Gastroesophageal sphincter (tissue), 4 donors: ENCODE data around the gene SCAI. TPM values are rescaled to one million over a fixed set of nuclear protein-coding genes. Genes with fewer than 3 reads are reported as not detected.
"Not testable (repeated sequence)": the region's sequence is repeated elsewhere in the genome, so short reads cannot be mapped to it uniquely, and the experiment has no call there.

Experiments
- ATAC-seq: fragments of 150-250 bp; one replicate; pipeline ENCODE4 v1.9.1; 2016; ENCODE audit warnings: mild to moderate bottlenecking, moderate library complexity
- H3K27ac ChIP-seq, 4 donors: fragments of 200-600 bp; sonication (generic) in 3 of 4; 1 replicate in 3 of 4; 2 replicates in 1 of 4; pipeline ENCODE4 v1.5.1; 2016 to 2019
- H3K27me3 ChIP-seq: fragments of 200-600 bp; sonication (generic); one replicate; pipeline ENCODE4 v1.5.1; 2019
- H3K36me3 ChIP-seq, 2 donors: fragments of 200-600 bp; sonication (generic); one replicate each; pipeline ENCODE4 v1.5.1; 2019; ENCODE audit warnings: control low read depth in 1 of 2
- H3K4me1 ChIP-seq, 3 donors: fragments of 200-600 bp; sonication (generic); 1 replicate in 2 of 3; 2 replicates in 1 of 3; pipeline ENCODE4 v1.5.1; 2016 to 2019; ENCODE audit warnings: control low read depth in 2 of 3
- H3K4me3 ChIP-seq, 2 donors: fragments of 200-600 bp; sonication (generic); one replicate each; pipeline ENCODE4 v1.5.1; 2019; ENCODE audit warnings: mild to moderate bottlenecking in 1 of 2, moderate library complexity in 1 of 2
- H3K9me3 ChIP-seq, 3 donors: fragments of 200-600 bp; sonication (generic); one replicate each; pipeline ENCODE4 v1.5.1; 2017 to 2019; ENCODE audit warnings: control low read depth in 2 of 3
- EP300 ChIP-seq: sonication (generic); formaldehyde crosslinking; IDR thresholded peaks from one replicate; pipeline ENCODE4 v1.6.1; 2017; ENCODE audit warnings: antibody characterized with exemption, mild to moderate bottlenecking
- POLR2A ChIP-seq, 2 donors: fragments of 450-650 bp; IDR thresholded peaks; one replicate each; pipeline ENCODE4 v1.6.1; 2017; ENCODE audit warnings: antibody characterized with exemption in 2 of 2, mild to moderate bottlenecking in 2 of 2, moderate library complexity in 1 of 2
- POLR2AphosphoS5 ChIP-seq: sonication (generic); formaldehyde crosslinking; IDR thresholded peaks from one replicate; pipeline ENCODE4 v1.6.1; 2017; ENCODE audit warnings: antibody characterized with exemption
- WGBS, 2 donors: methylation state at CpG; one replicate each; pipeline ENCODE4 v1.1.5; 2018; ENCODE audit warnings: low coverage in 1 of 2; 5-methylcytosine and 5-hydroxymethylcytosine counted together
- total RNA-seq, 4 donors: library from RNA; depleted of rRNA; stranded (reverse); fragments of >200 nt; gene quantifications; one replicate each; pipeline ENCODE4 v1.1.0, GENCODE V29; 2016
- TF ChIP-seq, protein P1 (sequence below), 4 experiments: fragments of 200-600 bp in 2 of 4; fragments of 450-650 bp in 2 of 4; sonication (generic) in 1 of 4; IDR thresholded peaks; one replicate each; pipeline ENCODE4 v1.5.1; 2017 to 2019; ENCODE audit warnings: antibody characterized with exemption in 4 of 4, mild to moderate bottlenecking in 2 of 4, moderate library complexity in 2 of 4

SCAI gene
- total RNA-seq, 4 donors from 2014 or later, result 6.9 to 15.9 (median 7.7) TPM

DNA sequence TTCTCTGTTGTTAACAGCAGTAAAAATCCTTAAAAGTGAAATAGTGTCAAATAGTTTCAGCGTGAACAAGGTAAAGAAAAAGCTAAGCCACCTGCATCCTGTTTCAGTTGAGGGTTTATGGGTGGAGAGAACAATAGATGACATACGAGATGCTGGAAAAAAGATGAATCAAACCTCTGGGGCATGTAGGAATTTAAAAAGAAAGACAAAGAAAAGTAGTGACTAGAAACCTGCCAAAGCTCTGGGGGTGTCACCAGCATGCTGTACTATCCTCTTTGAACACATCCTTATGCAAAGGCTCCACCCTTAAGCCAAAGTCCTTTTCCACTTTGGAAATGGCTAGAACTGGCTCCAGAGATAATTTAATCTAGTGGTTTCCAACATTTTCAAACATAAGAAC lies 22.2 kb downstream of the SCAI start:
- H3K4me3 ChIP-seq, result no peak overlapping the region
- H3K36me3 ChIP-seq, result no peaks in the 10 kb centered on the region
- H3K27me3 ChIP-seq, result no peaks in the 10 kb centered on the region
- no peak overlapping the region for H3K27ac ChIP-seq
- no peak for ATAC-seq
- H3K4me1 ChIP-seq, result peaks cover 0 to 7% (median 0%) of the 10 kb centered on the region in 3 donors
- TF ChIP-seq POLR2A (IDR thresholded peaks at IDR 0.05) (no peak), EP300 (no peak), POLR2AphosphoS5 (no peak)
- TF ChIP-seq, protein P1, sequence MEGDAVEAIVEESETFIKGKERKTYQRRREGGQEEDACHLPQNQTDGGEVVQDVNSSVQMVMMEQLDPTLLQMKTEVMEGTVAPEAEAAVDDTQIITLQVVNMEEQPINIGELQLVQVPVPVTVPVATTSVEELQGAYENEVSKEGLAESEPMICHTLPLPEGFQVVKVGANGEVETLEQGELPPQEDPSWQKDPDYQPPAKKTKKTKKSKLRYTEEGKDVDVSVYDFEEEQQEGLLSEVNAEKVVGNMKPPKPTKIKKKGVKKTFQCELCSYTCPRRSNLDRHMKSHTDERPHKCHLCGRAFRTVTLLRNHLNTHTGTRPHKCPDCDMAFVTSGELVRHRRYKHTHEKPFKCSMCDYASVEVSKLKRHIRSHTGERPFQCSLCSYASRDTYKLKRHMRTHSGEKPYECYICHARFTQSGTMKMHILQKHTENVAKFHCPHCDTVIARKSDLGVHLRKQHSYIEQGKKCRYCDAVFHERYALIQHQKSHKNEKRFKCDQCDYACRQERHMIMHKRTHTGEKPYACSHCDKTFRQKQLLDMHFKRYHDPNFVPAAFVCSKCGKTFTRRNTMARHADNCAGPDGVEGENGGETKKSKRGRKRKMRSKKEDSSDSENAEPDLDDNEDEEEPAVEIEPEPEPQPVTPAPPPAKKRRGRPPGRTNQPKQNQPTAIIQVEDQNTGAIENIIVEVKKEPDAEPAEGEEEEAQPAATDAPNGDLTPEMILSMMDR (IDR thresholded peaks at IDR 0.05), result no peak
- H3K9me3 ChIP-seq, result no peaks in the 10 kb centered on the region
- WGBS, 2 donors, result 56% methylated on average over 2 of the region's 2 CpGs; no CpG with 5 or more reads in 1 of the 2 donors

- Histone ChIP-seq H3K4me1 (no peaks in the 10 kb centered on the region), H3K27ac (no peak overlapping the region), H3K36me3 (no peaks in the 10 kb centered on the region), H3K4me3 (no peak overlapping the region), H3K9me3 (no peaks in the 10 kb centered on the region), H3K27me3 (no peaks in the 10 kb centered on the region)
- TF ChIP-seq EP300, result no peak
- TF ChIP-seq POLR2AphosphoS5, result no peak
- no peak for TF ChIP-seq POLR2A (IDR thresholded peaks at IDR 0.05)
- TF ChIP-seq, protein P1 (IDR thresholded peaks at IDR 0.05), result no peak
- 54 to 57% methylated on average over 3 to 4 of the region's 4 CpGs for WGBS, 2 donors
- no peak for ATAC-seq
Observed at GRCh38 chr9:125119643-125120286, 23.6 kb downstream of the SCAI start.

- not testable (repeated sequence) for ATAC-seq, H3K4me3 ChIP-seq, H3K9me3 ChIP-seq, H3K27ac ChIP-seq, H3K27me3 ChIP-seq, H3K36me3 ChIP-seq, H3K4me1 ChIP-seq
- WGBS, 2 donors, result 83 to 100% methylated on average over 1 to 2 of the region's 2 CpGs
Observed at GRCh38 chr9:125118696-125119095, 24.6 kb downstream of the SCAI start.

- H3K36me3 ChIP-seq, H3K27ac ChIP-seq, H3K27me3 ChIP-seq, ATAC-seq, H3K9me3 ChIP-seq, H3K4me1 ChIP-seq, H3K4me3 ChIP-seq: not testable (repeated sequence)
- WGBS, 2 donors, result 100% methylated on average over 4 of the region's 4 CpGs; no CpG with 5 or more reads in 1 of the 2 donors
Observed at GRCh38 chr9:125114503-125114902, 28.8 kb downstream of the SCAI start.

- Histone ChIP-seq H3K9me3 (peaks cover 0 to 6% (median 0%) of the 10 kb centered on the region in 3 donors), H3K4me1 (no peaks in the 10 kb centered on the region), H3K36me3 (no peaks in the 10 kb centered on the region), H3K27ac (no peak overlapping the region), H3K4me3 (no peak overlapping the region), H3K27me3 (no peaks in the 10 kb centered on the region)
- no peak for ATAC-seq
- TF ChIP-seq, protein P1 (IDR thresholded peaks at IDR 0.05), result no peak
- TF ChIP-seq EP300 (no peak), POLR2A (IDR thresholded peaks at IDR 0.05) (no peak), POLR2AphosphoS5 (no peak)
- 88 to 100% methylated on average over 2 of the region's 2 CpGs for WGBS, 2 donors
Observed at GRCh38 chr9:125110464-125110863, 32.9 kb downstream of the SCAI start.

DNA sequence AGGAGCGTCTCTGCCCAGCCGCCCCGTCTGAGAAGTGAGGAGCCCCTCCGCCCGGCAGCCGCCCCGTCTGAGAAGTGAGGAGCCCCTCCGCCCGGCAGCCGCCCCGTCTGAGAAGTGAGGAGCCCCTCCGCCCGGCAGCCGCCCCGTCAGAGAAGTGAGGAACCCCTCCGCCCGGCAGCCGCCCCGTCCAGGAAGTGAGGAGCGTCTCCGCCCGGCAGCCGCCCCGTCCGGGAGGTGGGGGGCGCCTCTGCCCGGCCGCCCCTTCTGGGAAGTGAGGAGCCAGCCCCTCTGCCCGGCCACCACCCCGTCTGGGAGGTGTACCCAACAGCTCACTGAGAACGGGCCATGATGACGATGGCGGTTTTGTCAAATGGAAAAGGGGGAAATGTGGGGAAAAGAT lies 34.8 kb downstream of the SCAI start:
- not testable (repeated sequence) for H3K9me3 ChIP-seq, H3K27ac ChIP-seq, H3K27me3 ChIP-seq, ATAC-seq, H3K4me3 ChIP-seq, H3K36me3 ChIP-seq
- H3K4me1 ChIP-seq, result peaks cover 2 to 10% (median 3%) of the 10 kb centered on the region in 3 donors
- WGBS, 2 donors, result no CpG with 5 or more reads among the region's 33 CpGs
